K562 (cell line): ENCODE measurements around the gene SH2B2.
"Not testable (repeated sequence)": the region's sequence is repeated elsewhere in the genome, so short reads cannot be mapped to it uniquely, and the experiment has no call there.

Experiments
- HMG20A ChIP-seq: fragments of 450-650 bp; formaldehyde crosslinking; conservative IDR thresholded peaks from 2 replicates; pipeline ENCODE4 v1.4.0; 2020; ENCODE audit warnings: mild to moderate bottlenecking, mixed read lengths
- JUND ChIP-seq, 2 experiments: IDR thresholded peaks; 2 replicates in 1 of 2; 3 replicates in 1 of 2; pipeline ENCODE4 v1.6.1; 2011; ENCODE audit warnings: borderline replicate concordance in 2 of 2, low read depth in 2 of 2, low read length in 2 of 2, improper control_type of control experiment in 1 of 2, missing biosample characterization in 1 of 2, missing genetic modification characterization in 1 of 2, missing genetic modification reagents in 1 of 2
- ZHX1 ChIP-seq: fragments of 150-350 bp; conservative IDR thresholded peaks from 2 replicates; pipeline ENCODE4 v1.6.1; 2014; ENCODE audit warnings: low read length

- not testable (repeated sequence) for TF ChIP-seq HMG20A (CRISPR knock-in tag); ZHX1
- TF ChIP-seq JUND (IDR thresholded peaks at IDR 0.05; ENCODE audit: borderline replicate concordance, low read depth, low read length) (peak; percentile 39; the same call in 1 of the 2 replicates), JUND (tag; IDR thresholded peaks at IDR 0.05; ENCODE audit: borderline replicate concordance, low read depth, low read length) (peak; percentile 41; the same call in 1 of the 3 replicates)
These were observed 77.1 kb downstream of the SH2B2 start for GRCh38 chr7:102363549-102364393.
